Type B pancreatic cell (in vitro differentiated cells): ENCODE data around the gene TUBGCP3. TPM values are rescaled to one million over a fixed set of nuclear protein-coding genes. Genes with fewer than 3 reads are reported as not detected.
"Not testable (repeated sequence)": the region's sequence is repeated elsewhere in the genome, so short reads cannot be mapped to it uniquely, and the experiment has no call there.

Source experiments
- DNase-seq: peaks from one replicate; pipeline ENCODE4 v3.0.0; 2021; ENCODE audit warnings: mixed read lengths; ENCODE audit not compliant: unreplicated experiment; ENCODE audit errors: extremely low spot score
- H3K27ac Mint-ChIP-seq: 2 replicates; pipeline ENCODE4 v1.8.0; 2021; ENCODE audit warnings: mild to moderate bottlenecking, mixed read lengths
- H3K27me3 Mint-ChIP-seq: 2 replicates; pipeline ENCODE4 v1.8.0; 2021; ENCODE audit warnings: mixed read lengths
- H3K36me3 Mint-ChIP-seq: 2 replicates; pipeline ENCODE4 v1.8.0; 2021; ENCODE audit warnings: mixed read lengths
- H3K4me1 Mint-ChIP-seq: one replicate; pipeline ENCODE4 v1.8.0; 2021; ENCODE audit warnings: mixed read lengths; ENCODE audit not compliant: unreplicated experiment
- H3K4me3 Mint-ChIP-seq: 2 replicates; pipeline ENCODE4 v1.8.0; 2021; ENCODE audit warnings: mild to moderate bottlenecking, mixed read lengths
- H3K9me3 Mint-ChIP-seq: 2 replicates; pipeline ENCODE4 v1.8.0; 2021; ENCODE audit warnings: mixed read lengths
- CTCF ChIP-seq: fragments of 200-600 bp; sonication (generic); conservative IDR thresholded peaks from 2 replicates; pipeline ENCODE4 v1.5.0; 2021; ENCODE audit warnings: antibody characterized with exemption, mild to moderate bottlenecking
- total RNA-seq: library from RNA; stranded (reverse); gene quantifications from 2 replicates; pipeline ENCODE4 v1.2.1, GENCODE V29; 2021; ENCODE audit warnings: low replicate concordance

The TUBGCP3 gene
- total RNA-seq, 1 donor from 2014 or later, result 34.0 TPM

GRCh38 chr13:112634102-112634501 lies 46.1 kb upstream of the TUBGCP3 start:
- no peaks in the 10 kb centered on the region for H3K4me1 Mint-ChIP-seq
- DNase-seq, result no peak
- H3K4me3 Mint-ChIP-seq, result no peak overlapping the region
- no peaks in the 10 kb centered on the region for H3K36me3 Mint-ChIP-seq
- H3K9me3 Mint-ChIP-seq, result no peaks in the 10 kb centered on the region
- no peak overlapping the region for H3K27ac Mint-ChIP-seq
- H3K27me3 Mint-ChIP-seq, result peaks cover 26% of the 10 kb centered on the region
- no peak for TF ChIP-seq CTCF

GRCh38 chr13:112630226-112630625 lies 42.3 kb upstream of the TUBGCP3 start:
- not testable (repeated sequence) for H3K4me3 Mint-ChIP-seq, H3K27me3 Mint-ChIP-seq, H3K36me3 Mint-ChIP-seq, DNase-seq, H3K9me3 Mint-ChIP-seq, H3K4me1 Mint-ChIP-seq, H3K27ac Mint-ChIP-seq

- Mint-ChIP-seq H3K27me3 (peaks cover 6% of the 10 kb centered on the region), H3K4me3 (no peak overlapping the region), H3K36me3 (no peaks in the 10 kb centered on the region), H3K4me1 (no peaks in the 10 kb centered on the region), H3K9me3 (no peaks in the 10 kb centered on the region), H3K27ac (no peak overlapping the region)
- no peak for DNase-seq
- no peak for TF ChIP-seq CTCF
These were observed 41.2 kb upstream of the TUBGCP3 start for GRCh38 chr13:112629161-112629560.

GRCh38 chr13:112627613-112628012 lies 39.7 kb upstream of the TUBGCP3 start:
- not testable (repeated sequence) for H3K36me3 Mint-ChIP-seq, H3K9me3 Mint-ChIP-seq, H3K27ac Mint-ChIP-seq, H3K4me1 Mint-ChIP-seq, H3K4me3 Mint-ChIP-seq, DNase-seq
- peaks cover 17% of the 10 kb centered on the region for H3K27me3 Mint-ChIP-seq

GRCh38 chr13:112627161-112627560 lies 39.2 kb upstream of the TUBGCP3 start:
- TF ChIP-seq CTCF, result no peak
- Mint-ChIP-seq H3K9me3 (no peaks in the 10 kb centered on the region), H3K27ac (no peak overlapping the region), H3K4me1 (no peaks in the 10 kb centered on the region), H3K27me3 (peaks cover 21% of the 10 kb centered on the region), H3K36me3 (no peaks in the 10 kb centered on the region), H3K4me3 (no peak overlapping the region)
- no peak for DNase-seq

- Mint-ChIP-seq H3K9me3 (no peaks in the 10 kb centered on the region), H3K36me3 (no peaks in the 10 kb centered on the region), H3K4me1 (no peaks in the 10 kb centered on the region), H3K27ac (no peak overlapping the region), H3K27me3 (peaks cover 22% of the 10 kb centered on the region), H3K4me3 (no peak overlapping the region)
- TF ChIP-seq CTCF, result no peak
- no peak for DNase-seq
These were observed 38.8 kb upstream of the TUBGCP3 start for GRCh38 chr13:112626761-112627160.

GRCh38 chr13:112626124-112626523 lies 38.2 kb upstream of the TUBGCP3 start:
- Mint-ChIP-seq H3K4me3 (no peak overlapping the region), H3K36me3 (no peaks in the 10 kb centered on the region), H3K27ac (no peak overlapping the region), H3K27me3 (peaks cover 22% of the 10 kb centered on the region), H3K9me3 (no peaks in the 10 kb centered on the region), H3K4me1 (no peaks in the 10 kb centered on the region)
- no peak for TF ChIP-seq CTCF
- no peak for DNase-seq
